OCI-LY3 (cell line): ENCODE data around the gene B3GNT9.
A peak's percentile ranks its signal among the peaks of the same experiment; 100 is the strongest.

Experiments
- H2AFZ ChIP-seq: fragments of 200-600, 300-600 bp; shearing (Covaris generic); 2 replicates; pipeline ENCODE4 v1.6.0; 2014; ENCODE audit warnings: antibody characterized with exemption, low read depth, low read length
- H3K27ac ChIP-seq: fragments of 200-600, 300-600 bp; sonication (generic); 2 replicates; pipeline ENCODE4 v1.5.1; 2014; ENCODE audit warnings: mild to moderate bottlenecking, low read length, moderate library complexity, mixed read lengths
- H3K27me3 ChIP-seq: fragments of 200-600, 300-600 bp; sonication (generic); 2 replicates; pipeline ENCODE4 v1.6.1; 2014; ENCODE audit warnings: low read depth, low read length, mixed read lengths
- H3K36me3 ChIP-seq: fragments of 200-600, 300-600 bp; sonication (generic); replicated peaks from 2 replicates; pipeline ENCODE3; 2014; ENCODE audit warnings: low read depth, low read length, mixed read lengths
- H3K4me1 ChIP-seq: fragments of 300-600, 200-600 bp; sonication (generic); 2 replicates; pipeline ENCODE4 v1.6.1; 2014; ENCODE audit warnings: low read length, mixed read lengths
- H3K4me2 ChIP-seq: fragments of 200-600, 300-600 bp; sonication (generic); 2 replicates; pipeline ENCODE4 v1.6.1; 2014; ENCODE audit warnings: low read length, mixed read lengths
- H3K4me3 ChIP-seq: fragments of 300-600, 200-600 bp; sonication (generic); 2 replicates; pipeline ENCODE4 v1.5.1; 2014; ENCODE audit warnings: antibody characterized with exemption, mild to moderate bottlenecking, low read length, moderate library complexity
- H3K79me2 ChIP-seq: fragments of 300-600, 200-600 bp; shearing (Covaris generic); 2 replicates; pipeline ENCODE4 v1.6.1; 2014; ENCODE audit warnings: mild to moderate bottlenecking, low read length, mixed read lengths
- H3K9ac ChIP-seq: fragments of 300-600, 200-600 bp; shearing (Covaris generic); 2 replicates; pipeline ENCODE4 v1.6.0; 2014; ENCODE audit warnings: mild to moderate bottlenecking, low read length, moderate library complexity
- H3K9me3 ChIP-seq: fragments of 200-600, 300-600 bp; shearing (Covaris generic); 2 replicates; pipeline ENCODE4 v1.6.1; 2014; ENCODE audit warnings: low read length, mixed read lengths; ENCODE audit not compliant: insufficient read depth
- H4K20me1 ChIP-seq: fragments of 200-600, 300-600 bp; sonication (generic); 2 replicates; pipeline ENCODE4 v1.6.1; 2016; ENCODE audit warnings: low read length, mixed read lengths; ENCODE audit not compliant: insufficient read depth
- EZH2phosphoT487 ChIP-seq: fragments of 200-600 bp; shearing (Covaris generic); IDR thresholded peaks from 2 replicates; pipeline ENCODE4 v1.6.1; 2018; ENCODE audit warnings: antibody characterized with exemption, mixed run types, low read depth
- TF ChIP-seq, protein P1 (sequence below): fragments of 200-600, 300-600 bp; sonication (generic); IDR thresholded peaks from 2 replicates; pipeline ENCODE4 v1.5.1; 2014; ENCODE audit warnings: antibody characterized with exemption, low read length, low read depth

B3GNT9 gene

DNA sequence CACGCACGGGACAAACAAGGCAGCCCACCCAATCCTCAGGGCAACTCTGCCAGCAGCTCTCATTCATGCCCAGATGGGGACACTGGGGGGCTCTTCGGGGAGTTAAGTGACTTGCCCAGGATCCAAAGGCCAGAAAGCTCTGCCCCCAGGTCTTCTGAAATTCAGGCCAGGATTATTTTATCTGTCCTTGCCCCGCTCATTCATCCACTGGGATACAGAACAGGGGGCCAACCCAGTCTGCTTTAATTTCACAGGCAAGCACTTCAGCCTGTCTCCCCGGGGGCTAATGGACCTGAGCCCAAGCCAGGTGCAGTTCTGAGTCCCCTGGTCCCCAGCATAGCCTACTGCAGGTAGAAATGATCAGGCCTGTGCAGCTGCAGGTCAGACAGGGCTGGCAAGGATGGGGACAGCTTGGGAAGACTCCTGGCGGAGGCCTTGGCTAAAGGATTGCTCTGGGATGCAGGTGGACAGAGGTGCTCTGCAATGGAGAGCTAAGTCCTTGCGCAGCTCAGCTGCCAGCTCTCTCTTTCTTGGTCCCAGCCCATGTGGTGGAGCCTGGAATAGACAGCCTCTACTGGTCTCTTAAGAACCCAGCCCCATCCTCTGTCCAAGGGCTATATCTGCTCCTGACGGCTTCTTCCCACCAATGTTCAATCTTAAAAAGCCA, 766 bp upstream of the B3GNT9 start:
- H2AFZ ChIP-seq: no peak overlapping the region

DNA sequence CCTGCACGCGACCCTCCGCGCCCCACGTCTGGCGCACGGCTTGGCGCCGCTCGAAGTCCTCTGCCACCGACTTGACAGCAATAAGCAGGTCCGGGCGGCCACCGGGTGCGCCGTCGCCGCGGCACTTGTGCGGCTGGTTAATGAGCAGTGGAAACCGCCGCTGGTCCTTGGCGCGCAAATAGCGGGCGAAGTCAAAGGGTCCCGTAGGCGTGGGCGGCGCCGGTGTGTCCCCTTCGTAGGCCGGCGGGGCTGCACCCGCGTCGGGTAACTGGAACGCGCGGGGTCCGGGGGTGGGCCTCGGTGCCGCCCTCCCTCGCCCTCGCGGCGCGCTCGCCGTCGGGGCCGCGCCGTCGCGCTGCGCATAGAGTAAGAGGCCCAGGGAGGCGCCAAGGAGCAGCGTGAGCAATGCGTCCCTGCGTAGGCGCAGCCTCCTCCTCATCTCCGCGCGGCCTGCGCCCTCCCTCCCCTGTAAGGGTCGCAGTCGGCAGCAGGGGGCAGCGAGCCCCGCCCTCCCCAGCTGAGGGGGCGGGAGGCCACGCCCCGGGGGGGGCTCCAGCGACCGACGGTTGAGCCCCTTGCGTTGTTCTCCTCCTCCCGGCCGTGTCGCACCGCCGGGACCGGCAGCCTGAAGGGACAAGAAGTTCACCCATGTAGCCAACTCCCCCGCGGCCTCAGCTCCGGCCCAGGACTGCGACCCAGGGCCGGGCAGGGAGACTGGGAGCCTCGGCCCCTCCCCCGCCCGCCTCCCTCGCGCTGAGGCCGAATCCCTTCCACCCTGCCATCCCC, 558 bp downstream of the B3GNT9 start:
- no peaks in the 10 kb centered on the region for H3K4me1 ChIP-seq
- H3K79me2 ChIP-seq: no peaks in the 10 kb centered on the region
- no peaks in the 10 kb centered on the region for H4K20me1 ChIP-seq
- H3K36me3 ChIP-seq: peaks cover 23% of the 10 kb centered on the region
- no peak overlapping the region for H2AFZ ChIP-seq
- TF ChIP-seq EZH2phosphoT487: no peak
- TF ChIP-seq, protein P1, sequence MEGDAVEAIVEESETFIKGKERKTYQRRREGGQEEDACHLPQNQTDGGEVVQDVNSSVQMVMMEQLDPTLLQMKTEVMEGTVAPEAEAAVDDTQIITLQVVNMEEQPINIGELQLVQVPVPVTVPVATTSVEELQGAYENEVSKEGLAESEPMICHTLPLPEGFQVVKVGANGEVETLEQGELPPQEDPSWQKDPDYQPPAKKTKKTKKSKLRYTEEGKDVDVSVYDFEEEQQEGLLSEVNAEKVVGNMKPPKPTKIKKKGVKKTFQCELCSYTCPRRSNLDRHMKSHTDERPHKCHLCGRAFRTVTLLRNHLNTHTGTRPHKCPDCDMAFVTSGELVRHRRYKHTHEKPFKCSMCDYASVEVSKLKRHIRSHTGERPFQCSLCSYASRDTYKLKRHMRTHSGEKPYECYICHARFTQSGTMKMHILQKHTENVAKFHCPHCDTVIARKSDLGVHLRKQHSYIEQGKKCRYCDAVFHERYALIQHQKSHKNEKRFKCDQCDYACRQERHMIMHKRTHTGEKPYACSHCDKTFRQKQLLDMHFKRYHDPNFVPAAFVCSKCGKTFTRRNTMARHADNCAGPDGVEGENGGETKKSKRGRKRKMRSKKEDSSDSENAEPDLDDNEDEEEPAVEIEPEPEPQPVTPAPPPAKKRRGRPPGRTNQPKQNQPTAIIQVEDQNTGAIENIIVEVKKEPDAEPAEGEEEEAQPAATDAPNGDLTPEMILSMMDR: no peak
- H3K27me3 ChIP-seq: no peaks in the 10 kb centered on the region
- peak overlapping the region; percentile 74 for H3K4me3 ChIP-seq
- H3K4me2 ChIP-seq: peak overlapping the region; percentile 60
- no peaks in the 10 kb centered on the region for H3K9me3 ChIP-seq
- H3K27ac ChIP-seq: no peak overlapping the region
- peak overlapping the region; percentile 37 for H3K9ac ChIP-seq

More for the DNA sequence above, 766 bp upstream of the B3GNT9 start:
- peak overlapping the region; percentile 74 for H3K4me3 ChIP-seq
- no peak overlapping the region for H3K27ac ChIP-seq
- no peaks in the 10 kb centered on the region for H3K27me3 ChIP-seq
- H3K9ac ChIP-seq: no peak overlapping the region
- no peaks in the 10 kb centered on the region for H4K20me1 ChIP-seq
- H3K4me2 ChIP-seq: peak overlapping the region; percentile 60
- TF ChIP-seq, protein P1: no peak
- no peak for TF ChIP-seq EZH2phosphoT487
- H3K36me3 ChIP-seq: peaks cover 20% of the 10 kb centered on the region
- no peaks in the 10 kb centered on the region for H3K79me2 ChIP-seq
- no peaks in the 10 kb centered on the region for H3K9me3 ChIP-seq
- no peaks in the 10 kb centered on the region for H3K4me1 ChIP-seq

DNA sequence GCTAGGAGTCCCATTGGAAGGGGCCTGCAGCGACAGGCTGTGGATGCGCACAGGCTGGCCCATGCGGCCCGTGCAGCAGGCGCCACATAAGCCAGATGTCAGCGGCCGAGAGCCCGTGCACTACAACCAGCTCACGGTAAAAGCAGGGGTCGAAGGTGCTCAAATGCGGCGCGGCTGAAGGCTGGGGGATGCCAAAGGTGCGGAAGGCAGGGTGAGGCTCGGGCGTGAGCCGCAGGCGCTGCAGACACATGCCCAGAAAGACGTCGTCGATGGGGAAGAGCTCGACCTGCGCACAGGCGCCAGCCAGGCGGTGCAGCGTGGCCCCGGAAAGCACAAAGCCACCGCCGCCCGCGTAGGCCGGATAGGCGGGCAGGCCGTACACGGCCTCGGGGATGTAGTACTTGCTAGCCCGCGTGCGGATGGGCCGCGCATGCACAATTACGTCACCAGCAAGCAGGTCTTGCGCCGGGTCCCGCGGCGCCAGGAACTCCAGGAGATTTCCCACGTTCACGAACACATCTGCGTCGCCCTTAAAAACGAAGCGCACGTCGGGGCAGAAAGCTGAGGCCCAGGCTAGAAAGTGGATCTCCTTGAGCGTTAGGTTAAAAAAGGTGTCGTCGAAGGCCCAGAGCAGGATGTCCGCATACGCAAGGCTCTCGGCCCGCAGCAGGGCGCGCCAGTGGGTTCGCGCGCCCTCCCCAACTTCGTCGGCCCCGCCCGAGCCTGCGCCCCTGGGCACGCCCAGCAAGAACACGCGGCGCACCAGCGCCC, 1.3 kb downstream of the B3GNT9 start:
- no peaks in the 10 kb centered on the region for H3K27me3 ChIP-seq
- H2AFZ ChIP-seq: no peak overlapping the region
- TF ChIP-seq, protein P1: no peak
- TF ChIP-seq EZH2phosphoT487: no peak
- no peak overlapping the region for H3K4me3 ChIP-seq
- H4K20me1 ChIP-seq: no peaks in the 10 kb centered on the region
- no peaks in the 10 kb centered on the region for H3K4me1 ChIP-seq
- no peak overlapping the region for H3K27ac ChIP-seq
- no peaks in the 10 kb centered on the region for H3K9me3 ChIP-seq
- peaks cover 30% of the 10 kb centered on the region for H3K36me3 ChIP-seq
- no peak overlapping the region for H3K9ac ChIP-seq
- H3K4me2 ChIP-seq: no peak overlapping the region
- H3K79me2 ChIP-seq: no peaks in the 10 kb centered on the region
